HL-60/S4 (cell line): Measurements from ENCODE around the gene KIRREL3.

Source experiments
- in situ Hi-C: fragments of 300-500 bp; cut with MboI; formaldehyde crosslinking; loops from 2 replicates; pipeline ENCODE4 v1.14.3; 2022; ENCODE audit warnings: low sequenced_read_pairs

The KIRREL3 gene

GRCh38 chr11:126919147-126919823 lies 81.3 kb downstream of the KIRREL3 start:
- in situ Hi-C loops = no loop called here

DNA sequence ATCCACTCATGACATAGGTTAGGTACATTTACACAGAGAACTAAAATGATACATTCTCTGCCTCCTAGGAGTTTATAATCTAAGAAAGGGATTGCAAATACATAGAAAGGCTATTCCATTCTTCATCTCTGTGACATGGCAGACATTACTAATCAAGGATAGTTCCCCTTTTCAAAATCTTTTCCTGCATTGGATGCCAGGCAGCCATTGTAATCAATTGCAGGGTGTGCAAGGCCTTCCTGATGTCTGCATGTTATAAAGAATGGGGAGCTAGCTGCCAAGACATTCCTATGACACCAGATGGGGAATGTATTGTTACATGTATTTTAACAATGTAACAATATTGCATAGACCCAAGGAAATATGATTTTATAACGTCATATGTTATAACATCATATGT lies 82.0 kb downstream of the KIRREL3 start:
- in situ Hi-C loops = no loop called here

DNA sequence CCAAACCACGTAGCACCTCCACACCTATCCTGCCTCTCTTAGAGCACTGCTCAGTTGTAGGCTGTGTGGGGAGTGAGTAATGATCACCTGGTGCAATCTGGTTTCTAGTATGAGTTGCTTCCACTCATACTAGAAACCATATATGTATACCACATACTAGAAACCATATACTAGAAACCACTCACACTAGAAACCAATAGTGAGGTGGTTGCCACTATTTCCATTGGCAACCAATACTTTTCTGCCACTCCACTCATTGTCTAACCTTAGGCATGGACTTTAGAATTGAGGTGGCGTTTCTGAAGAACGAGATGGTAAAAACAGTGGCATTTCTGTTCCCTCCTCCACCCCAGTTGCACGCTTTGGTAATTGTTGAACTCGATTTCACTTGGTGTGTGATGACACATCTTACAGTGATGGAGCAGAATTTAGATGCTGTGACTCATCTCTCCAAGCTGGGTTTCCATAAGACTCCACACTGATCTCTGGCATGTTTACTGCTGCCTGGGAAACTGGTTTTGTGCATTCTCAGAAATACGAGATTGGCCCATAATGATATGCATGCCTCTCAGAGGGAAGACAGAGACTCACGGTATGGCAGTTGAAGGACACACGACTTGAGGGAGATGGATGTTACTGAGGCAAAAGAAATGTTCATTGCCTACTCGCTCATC lies 82.9 kb downstream of the KIRREL3 start:
- in situ Hi-C loops = no loop called here

DNA sequence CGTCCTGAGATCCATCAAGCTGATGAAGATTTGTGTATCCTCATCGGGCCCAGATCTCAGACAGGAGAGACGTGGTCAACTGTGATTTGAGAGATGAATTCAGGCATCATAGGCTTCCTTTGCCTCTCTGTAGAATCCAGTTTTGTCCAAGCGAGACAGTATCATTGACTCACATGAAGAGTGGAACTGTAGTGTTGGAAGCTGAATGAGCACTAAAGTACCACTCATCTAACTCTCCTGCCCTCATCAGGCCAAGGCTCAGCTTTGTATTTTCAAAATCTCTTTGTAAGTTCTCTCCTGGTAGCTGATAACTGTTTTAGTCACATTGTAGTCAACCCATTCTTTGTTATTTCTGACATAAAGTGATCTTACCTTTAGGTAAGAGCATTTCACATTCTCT lies 85.1 kb downstream of the KIRREL3 start:
- in situ Hi-C loops = no loop called here

- in situ Hi-C loops = no loop called here
These were observed 85.6 kb downstream of the KIRREL3 start for GRCh38 chr11:126914941-126915340.

GRCh38 chr11:126914166-126914565 lies 86.4 kb downstream of the KIRREL3 start:
- in situ Hi-C loops = no loop called here

DNA sequence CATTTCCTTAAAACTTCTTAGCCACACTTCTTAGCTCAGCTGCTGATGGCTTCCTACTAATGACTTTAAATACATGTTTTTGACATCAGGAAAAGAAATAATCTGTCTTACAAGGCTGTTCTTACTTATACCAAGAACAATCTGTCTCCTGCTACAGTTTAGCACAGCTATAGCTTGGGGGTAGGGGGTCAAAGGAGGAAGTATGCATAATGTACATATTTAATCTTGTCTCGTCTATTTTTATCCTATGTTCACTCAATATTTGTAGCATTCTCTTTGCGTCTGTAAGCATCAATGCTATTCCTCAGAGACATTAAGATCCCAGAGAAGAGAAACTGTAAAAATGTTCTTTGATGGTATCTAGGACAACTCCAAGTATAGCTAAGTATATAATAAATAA lies 96.0 kb downstream of the KIRREL3 start:
- in situ Hi-C loops = no loop called here

DNA sequence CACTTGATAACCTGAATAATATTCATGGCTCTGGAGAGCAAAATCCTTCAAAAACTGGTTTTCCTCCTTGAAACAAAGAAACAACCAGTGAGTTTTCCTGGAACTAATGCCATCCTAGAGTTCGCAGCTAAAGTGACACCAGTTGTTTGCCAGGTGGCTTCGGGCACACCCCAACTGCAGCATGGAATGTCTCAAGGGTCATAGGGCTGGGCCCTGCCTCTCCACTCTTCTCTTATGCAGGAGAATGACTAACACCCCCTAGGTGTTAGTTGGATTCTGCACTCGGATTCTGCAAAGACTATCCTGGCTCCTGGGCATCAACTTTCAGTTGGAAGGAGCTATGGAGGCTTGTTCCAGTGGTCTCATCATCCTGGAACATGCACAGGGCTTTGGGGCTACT lies 98.8 kb downstream of the KIRREL3 start:
- in situ Hi-C loops = no loop called here

DNA sequence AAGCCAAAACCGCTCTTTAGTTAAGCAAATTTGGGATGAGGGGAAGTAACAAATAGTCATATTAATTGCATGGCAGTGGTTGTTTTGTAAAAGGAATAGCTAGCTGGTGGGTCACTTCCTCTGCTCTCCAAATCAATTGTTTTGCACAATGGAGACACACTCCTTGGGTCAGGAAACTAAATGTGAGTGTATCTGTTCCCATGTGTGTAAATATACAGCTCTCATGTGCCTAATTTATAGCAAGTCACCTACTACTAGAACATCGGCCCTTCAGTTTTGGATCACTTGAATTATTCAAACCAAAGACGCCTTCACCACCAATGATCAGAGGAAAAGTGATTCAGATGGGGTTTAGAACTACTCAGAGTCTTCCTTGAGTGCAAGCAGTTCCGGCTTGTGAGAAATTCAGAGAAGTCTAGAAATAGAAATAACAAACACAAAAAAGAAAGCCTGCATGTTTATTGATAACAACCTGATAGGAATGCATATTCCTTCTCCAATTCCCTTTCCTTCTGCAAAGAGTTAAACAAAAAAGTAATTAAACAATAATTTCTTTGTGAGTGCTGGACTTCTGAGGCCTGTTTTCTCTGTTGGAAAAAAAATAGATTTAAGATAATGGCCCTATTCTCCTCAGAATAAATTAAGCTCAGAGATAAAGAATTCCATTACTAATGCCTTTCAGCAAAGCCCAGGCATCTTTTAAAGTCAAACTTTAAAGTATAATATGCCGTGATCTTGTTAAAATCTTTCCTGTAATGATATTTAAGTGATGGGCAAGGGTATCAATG lies 100.4 kb downstream of the KIRREL3 start:
- in situ Hi-C loops = no loop called here

DNA sequence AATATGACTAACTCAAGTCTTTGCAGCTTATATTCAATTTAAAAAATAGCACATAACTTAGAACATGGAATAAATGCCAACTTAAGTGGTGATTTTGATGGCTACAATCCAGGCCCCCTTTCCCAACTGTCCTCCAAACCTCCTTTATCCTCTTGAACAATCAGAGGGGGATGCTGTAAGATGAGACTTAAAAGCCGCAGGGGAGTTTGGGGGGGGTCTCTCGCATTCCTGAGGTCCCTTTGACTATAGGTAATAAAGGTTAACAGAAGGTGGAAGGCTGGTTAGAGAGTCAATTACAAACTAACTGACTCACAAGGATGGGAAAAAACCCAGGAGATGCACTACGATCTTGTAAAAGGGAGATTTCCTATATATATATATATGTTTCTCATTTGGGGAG lies 101.8 kb downstream of the KIRREL3 start:
- in situ Hi-C loops = no loop called here

- in situ Hi-C loops = no loop called here
These were observed 103.1 kb downstream of the KIRREL3 start for GRCh38 chr11:126897430-126897829.

GRCh38 chr11:126896025-126896424 lies 104.5 kb downstream of the KIRREL3 start:
- in situ Hi-C loops = no loop called here

DNA sequence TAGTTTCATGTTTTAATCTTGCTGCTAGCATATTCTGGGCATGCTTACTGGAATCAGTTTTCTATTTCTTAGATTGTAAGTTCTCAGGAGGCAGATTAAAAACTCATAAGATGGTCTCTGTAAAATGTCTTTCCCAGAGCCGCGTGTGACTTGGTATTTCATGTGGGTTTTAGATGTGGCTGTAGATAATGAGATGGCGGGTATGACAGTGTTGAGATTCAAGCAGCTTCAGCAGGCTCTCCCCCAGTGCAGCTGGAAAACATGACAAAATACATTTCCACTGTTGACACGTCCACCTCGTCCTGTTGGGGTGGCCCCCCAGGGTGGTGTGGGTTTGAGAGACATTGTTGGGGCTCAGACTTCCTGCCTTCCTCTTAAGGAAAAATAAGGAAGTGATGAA lies 106.8 kb downstream of the KIRREL3 start:
- in situ Hi-C loops = no loop called here

DNA sequence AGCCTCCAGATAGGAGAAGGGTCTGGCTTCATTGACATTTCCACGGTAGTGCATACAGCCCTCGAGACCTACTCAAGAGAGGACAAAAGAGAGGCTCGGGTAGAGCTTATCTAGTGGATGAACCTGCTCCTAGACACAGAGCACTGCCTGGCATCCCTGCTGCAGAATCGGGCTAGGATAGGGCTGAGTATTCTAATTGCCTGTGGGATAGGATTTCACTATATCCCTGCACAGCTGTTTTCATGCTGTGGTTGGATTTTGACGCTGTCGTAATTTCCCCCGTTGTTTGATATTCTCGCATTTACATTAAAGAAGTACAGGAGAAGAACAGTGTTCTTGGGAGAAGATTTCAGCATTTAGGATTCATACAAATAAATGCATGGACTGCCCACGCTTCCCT lies 107.8 kb downstream of the KIRREL3 start:
- in situ Hi-C loops = no loop called here

GRCh38 chr11:126891556-126892217 lies 108.9 kb downstream of the KIRREL3 start:
- in situ Hi-C loops = no loop called here

GRCh38 chr11:126890561-126890960 lies 110.0 kb downstream of the KIRREL3 start:
- in situ Hi-C loops = no loop called here

GRCh38 chr11:126888115-126888712 lies 112.4 kb downstream of the KIRREL3 start:
- in situ Hi-C loops = no loop called here

DNA sequence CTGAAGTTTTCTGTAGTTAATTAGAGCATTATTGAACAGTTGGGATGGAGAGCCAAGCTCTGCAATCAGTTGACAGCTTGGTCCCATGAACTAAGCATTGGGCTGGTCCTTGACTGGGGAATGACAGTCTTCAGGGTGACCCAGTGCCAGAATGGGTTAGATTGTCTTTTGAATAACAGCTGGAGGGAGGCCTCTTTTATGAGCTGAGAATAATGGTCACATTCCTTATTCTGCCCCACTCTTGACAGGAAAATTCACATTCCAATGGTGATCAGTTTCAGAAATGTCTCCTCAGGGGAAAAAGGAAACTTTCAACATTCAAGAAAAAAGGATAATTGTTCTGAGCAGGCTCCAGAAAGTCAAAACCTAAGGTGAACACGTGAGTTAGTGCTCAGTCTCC lies 113.9 kb downstream of the KIRREL3 start:
- in situ Hi-C loops = no loop called here

DNA sequence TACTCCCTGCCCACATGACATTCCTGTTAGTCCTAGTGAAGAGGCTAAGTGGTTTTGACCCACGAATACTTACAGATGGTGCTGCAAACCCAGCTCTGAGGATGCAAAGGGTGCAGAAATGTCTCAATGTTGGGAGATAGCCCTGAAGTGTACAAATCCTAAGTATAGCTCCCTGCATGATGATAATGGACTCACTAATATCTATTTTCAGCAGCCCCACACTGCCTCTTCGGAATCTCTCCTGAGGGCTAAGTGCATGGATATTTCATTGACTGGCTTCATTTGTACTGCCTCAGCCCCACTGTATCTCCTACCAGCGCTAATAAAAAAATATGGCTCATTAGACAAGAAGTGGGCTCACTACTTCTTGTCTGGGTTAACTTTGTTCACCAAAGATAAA lies 114.5 kb downstream of the KIRREL3 start:
- in situ Hi-C loops = no loop called here

- in situ Hi-C loops = no loop called here
These were observed 116.0 kb downstream of the KIRREL3 start for GRCh38 chr11:126884594-126884993.

- in situ Hi-C loops = no loop called here
These were observed 116.4 kb downstream of the KIRREL3 start for GRCh38 chr11:126884192-126884591.
